SK-N-SH treated with all-trans-retinoic acid at 6 μM for 48 hours (cell line): Measurements from ENCODE around the gene SKAP2.

Experiments
- BACH2 ChIP-seq: fragments of 250-450 bp; sonication (Bioruptor Pico); IDR thresholded peaks from 2 replicates; pipeline ENCODE4 v1.9.0; 2021; ENCODE audit warnings: mild to moderate bottlenecking, borderline replicate concordance
- CREB5 ChIP-seq: fragments of 250-450 bp; sonication (Bioruptor Pico); IDR thresholded peaks from 2 replicates; pipeline ENCODE4 v1.5.1; 2020; ENCODE audit warnings: low read depth, mild to moderate bottlenecking, moderate library complexity
- ISL1 ChIP-seq: fragments of 250-450 bp; sonication (Bioruptor Pico); IDR thresholded peaks from 2 replicates; pipeline ENCODE4 v2.1.2; 2022; ENCODE audit warnings: mild to moderate bottlenecking, moderate library complexity
- PPARA ChIP-seq: fragments of 250-450 bp; sonication (Bioruptor Pico); IDR thresholded peaks from 2 replicates; pipeline ENCODE4 v1.5.0; 2020; ENCODE audit warnings: mild to moderate bottlenecking, borderline replicate concordance
- TSHZ2 ChIP-seq: fragments of 250-450 bp; sonication (Bioruptor Pico); IDR thresholded peaks from 2 replicates; pipeline ENCODE4 v1.5.0; 2020; ENCODE audit warnings: mild to moderate bottlenecking, moderate library complexity
- ZC3H10 ChIP-seq: fragments of 250-450 bp; sonication (Bioruptor Pico); IDR thresholded peaks from 2 replicates; pipeline ENCODE4 v1.5.1; 2021; ENCODE audit warnings: mild to moderate bottlenecking, moderate library complexity
- ZFP3 ChIP-seq: fragments of 250-450 bp; sonication (Bioruptor Pico); IDR thresholded peaks from 2 replicates; pipeline ENCODE4 v1.5.0; 2020; ENCODE audit warnings: mild to moderate bottlenecking, moderate library complexity
- ZNF565 ChIP-seq: fragments of 450-650 bp; formaldehyde crosslinking; conservative IDR thresholded peaks from 2 replicates; pipeline ENCODE4 v1.5.0; 2020; ENCODE audit warnings: low read depth, mild to moderate bottlenecking, moderate library complexity
- ZNF8 ChIP-seq: fragments of 450-650 bp; formaldehyde crosslinking; IDR thresholded peaks from 2 replicates; pipeline ENCODE4 v1.5.0; 2020; ENCODE audit warnings: mild to moderate bottlenecking, moderate library complexity
- TF ChIP-seq, protein P1 (sequence below): fragments of 250-450 bp; sonication (Bioruptor Pico); IDR thresholded peaks from 2 replicates; pipeline ENCODE4 v1.8.0; 2021; ENCODE audit warnings: low read depth, mild to moderate bottlenecking, moderate library complexity, borderline replicate concordance
- TF ChIP-seq, protein P2 (sequence below): fragments of 250-450 bp; sonication (Bioruptor Pico); IDR thresholded peaks from 2 replicates; pipeline ENCODE4 v1.5.1; 2021; ENCODE audit warnings: mild to moderate bottlenecking, moderate library complexity

GRCh38 chr7:26624431-26624830, 240.0 kb downstream of the SKAP2 start:
- TF ChIP-seq ZFP3 (CRISPR knock-in tag) (no peak), ZNF8 (CRISPR knock-in tag) (no peak), ZNF565 (no peak), BACH2 (CRISPR knock-in tag) (no peak), ZC3H10 (no peak), ISL1 (no peak), PPARA (no peak), TSHZ2 (CRISPR knock-in tag) (no peak), CREB5 (CRISPR knock-in tag) (no peak)
- TF ChIP-seq, protein P1, sequence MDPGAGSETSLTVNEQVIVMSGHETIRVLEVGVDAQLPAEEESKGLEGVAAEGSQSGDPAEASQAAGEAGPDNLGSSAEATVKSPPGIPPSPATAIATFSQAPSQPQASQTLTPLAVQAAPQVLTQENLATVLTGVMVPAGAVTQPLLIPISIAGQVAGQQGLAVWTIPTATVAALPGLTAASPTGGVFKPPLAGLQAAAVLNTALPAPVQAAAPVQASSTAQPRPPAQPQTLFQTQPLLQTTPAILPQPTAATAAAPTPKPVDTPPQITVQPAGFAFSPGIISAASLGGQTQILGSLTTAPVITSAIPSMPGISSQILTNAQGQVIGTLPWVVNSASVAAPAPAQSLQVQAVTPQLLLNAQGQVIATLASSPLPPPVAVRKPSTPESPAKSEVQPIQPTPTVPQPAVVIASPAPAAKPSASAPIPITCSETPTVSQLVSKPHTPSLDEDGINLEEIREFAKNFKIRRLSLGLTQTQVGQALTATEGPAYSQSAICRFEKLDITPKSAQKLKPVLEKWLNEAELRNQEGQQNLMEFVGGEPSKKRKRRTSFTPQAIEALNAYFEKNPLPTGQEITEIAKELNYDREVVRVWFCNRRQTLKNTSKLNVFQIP (CRISPR knock-in tag), result no peak
- TF ChIP-seq, protein P2, sequence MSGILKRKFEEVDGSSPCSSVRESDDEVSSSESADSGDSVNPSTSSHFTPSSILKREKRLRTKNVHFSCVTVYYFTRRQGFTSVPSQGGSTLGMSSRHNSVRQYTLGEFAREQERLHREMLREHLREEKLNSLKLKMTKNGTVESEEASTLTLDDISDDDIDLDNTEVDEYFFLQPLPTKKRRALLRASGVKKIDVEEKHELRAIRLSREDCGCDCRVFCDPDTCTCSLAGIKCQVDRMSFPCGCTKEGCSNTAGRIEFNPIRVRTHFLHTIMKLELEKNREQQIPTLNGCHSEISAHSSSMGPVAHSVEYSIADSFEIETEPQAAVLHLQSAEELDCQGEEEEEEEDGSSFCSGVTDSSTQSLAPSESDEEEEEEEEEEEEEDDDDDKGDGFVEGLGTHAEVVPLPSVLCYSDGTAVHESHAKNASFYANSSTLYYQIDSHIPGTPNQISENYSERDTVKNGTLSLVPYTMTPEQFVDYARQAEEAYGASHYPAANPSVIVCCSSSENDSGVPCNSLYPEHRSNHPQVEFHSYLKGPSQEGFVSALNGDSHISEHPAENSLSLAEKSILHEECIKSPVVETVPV, result no peak
